ENCODE measurements around the gene ARMCX2. TPM values are rescaled to one million over a fixed set of nuclear protein-coding genes. Genes with fewer than 3 reads are reported as not detected.

ARMCX2 gene
- polyA plus RNA-seq, 2 of the 4 experiments (the other 2 are of a cell fraction), result 0.13 TPM; not detected in 1

- Histone ChIP-seq H3K4me2 (no peak overlapping the region), H3K4me1 (no peaks in the 10 kb centered on the region), H3K9me3 (no peaks in the 10 kb centered on the region), H3K4me3 (no peak overlapping the region), H3K27ac (no peak overlapping the region)
- DNase-seq (ENCODE audit: low read depth in 1 of 2, low spot score in 1 of 2) (no peak), ATAC-seq (peak in 1 of 2 experiments; percentile 50; a peak in 2 of 6 replicates), FAIRE-seq (no peak)
- ChIA-PET POLR2A (no interaction called here), CTCF (interaction anchor here (1.4 kb wide), 1 partner anchor 44 kb away, joined by 3 read pairs; no protein-coding TSS in a partner anchor)
- TF ChIP-seq CHD4 (IDR thresholded peaks at IDR 0.05; ENCODE audit: borderline replicate concordance) (no peak), KDM1A (IDR thresholded peaks at IDR 0.05; ENCODE audit: low read depth) (no peak), RARB (CRISPR knock-in tag; IDR thresholded peaks at IDR 0.05) (no peak), EP300 (IDR thresholded peaks at IDR 0.05) (no peak), REST (IDR thresholded peaks at IDR 0.05) (no peak), MYC (IDR thresholded peaks at IDR 0.05; ENCODE audit: borderline replicate concordance, low read length) (no peak), POLR2AphosphoS2 (conservative IDR thresholded peaks at IDR 0.05; ENCODE audit: low read length) (no peak), HDAC2 (IDR thresholded peaks at IDR 0.05) (no peak), KDM5A (IDR thresholded peaks at IDR 0.05) (no peak), RCOR1 (IDR thresholded peaks at IDR 0.05; ENCODE audit: low read depth, low read length) (no peak), USF2 (IDR thresholded peaks at IDR 0.05) (no peak), ZSCAN20 (CRISPR knock-in tag; IDR thresholded peaks at IDR 0.05) (no peak), ELK1 (IDR thresholded peaks at IDR 0.05; ENCODE audit: low read depth, low read length) (no peak), TP53 (CRISPR knock-in tag; IDR thresholded peaks at IDR 0.05) (no peak), POLR2A (IDR thresholded peaks at IDR 0.05; ENCODE audit: low read length) (no peak), MAZ (IDR thresholded peaks at IDR 0.05; ENCODE audit: borderline replicate concordance, low read depth, low read length) (no peak), CTCF (IDR thresholded peaks at IDR 0.05) (no peak)
Observed at GRCh38 chrX:101639583-101639982, 20.1 kb downstream of the ARMCX2 start.

GRCh38 chrX:101619364-101619763 is 40.3 kb downstream of the ARMCX2 start:
- Histone ChIP-seq H3K4me2 (no peak overlapping the region), H3K9me3 (no peaks in the 10 kb centered on the region), H3K4me1 (peaks cover 9% of the 10 kb centered on the region; the same call in 2 of the 3 replicates), H3K4me3 (no peak overlapping the region), H3K27ac (no peak overlapping the region)
- POLR2A ChIA-PET, result no interaction called here
- CTCF ChIA-PET, result no interaction called here
- TF ChIP-seq RAD21 (conservative IDR thresholded peaks at IDR 0.05 in 1 of 2, IDR thresholded peaks at IDR 0.05 in 1 of 2) (no peak), BCL3 (IDR thresholded peaks at IDR 0.05) (no peak), HEYL (CRISPR knock-in tag; IDR thresholded peaks at IDR 0.05) (no peak), HOXB13 (CRISPR knock-in tag; IDR thresholded peaks at IDR 0.05; ENCODE audit: low read depth) (no peak), MAZ (IDR thresholded peaks at IDR 0.05; ENCODE audit: borderline replicate concordance, low read depth, low read length) (no peak), GATA3 (IDR thresholded peaks at IDR 0.05; ENCODE audit: borderline replicate concordance) (no peak), ELK1 (IDR thresholded peaks at IDR 0.05; ENCODE audit: low read depth, low read length) (no peak), NFE2L2 (conservative IDR thresholded peaks at IDR 0.05; ENCODE audit: low read length) (no peak), FOXS1 (CRISPR knock-in tag; IDR thresholded peaks at IDR 0.05) (no peak), RFX5 (IDR thresholded peaks at IDR 0.05) (no peak), HMGXB4 (CRISPR knock-in tag; IDR thresholded peaks at IDR 0.05; ENCODE audit: borderline replicate concordance) (no peak), KDM1A (IDR thresholded peaks at IDR 0.05; ENCODE audit: low read depth) (no peak), ZSCAN20 (CRISPR knock-in tag; IDR thresholded peaks at IDR 0.05) (no peak)
- DNase-seq (ENCODE audit: low read depth in 1 of 2, low spot score in 1 of 2) (no peak), ATAC-seq (no peak), FAIRE-seq (no peak)

All from A549 (cell line).